ENCODE data around the gene HEPH.

DNA sequence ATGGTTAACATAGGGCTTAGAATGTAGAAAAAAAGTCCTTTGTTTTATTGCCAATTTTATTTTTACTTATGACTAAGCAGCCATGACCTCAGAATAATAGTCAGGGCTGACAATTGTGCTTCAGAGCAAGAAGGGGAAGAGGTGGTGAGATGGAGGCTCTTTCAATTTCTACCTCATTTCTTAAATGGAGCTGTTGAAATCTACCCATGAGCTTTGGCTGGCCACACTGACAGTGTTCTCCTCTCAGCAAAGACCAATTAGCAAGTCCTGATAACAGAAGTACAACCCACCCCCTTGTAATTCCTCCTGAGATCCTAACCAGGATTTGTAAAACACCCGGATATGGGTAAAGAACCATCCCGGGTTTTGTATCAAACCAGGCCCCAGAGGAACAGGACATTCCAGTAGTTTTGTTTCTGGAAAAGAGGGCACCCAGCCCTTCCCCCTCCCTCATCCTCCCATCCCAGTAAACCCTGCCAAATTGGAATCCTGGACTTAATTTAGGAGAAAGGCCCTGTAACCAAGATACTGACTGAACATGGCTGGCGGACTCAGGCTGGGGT lies at the start of gene HEPH:
- TF ChIP-seq, protein P1, sequence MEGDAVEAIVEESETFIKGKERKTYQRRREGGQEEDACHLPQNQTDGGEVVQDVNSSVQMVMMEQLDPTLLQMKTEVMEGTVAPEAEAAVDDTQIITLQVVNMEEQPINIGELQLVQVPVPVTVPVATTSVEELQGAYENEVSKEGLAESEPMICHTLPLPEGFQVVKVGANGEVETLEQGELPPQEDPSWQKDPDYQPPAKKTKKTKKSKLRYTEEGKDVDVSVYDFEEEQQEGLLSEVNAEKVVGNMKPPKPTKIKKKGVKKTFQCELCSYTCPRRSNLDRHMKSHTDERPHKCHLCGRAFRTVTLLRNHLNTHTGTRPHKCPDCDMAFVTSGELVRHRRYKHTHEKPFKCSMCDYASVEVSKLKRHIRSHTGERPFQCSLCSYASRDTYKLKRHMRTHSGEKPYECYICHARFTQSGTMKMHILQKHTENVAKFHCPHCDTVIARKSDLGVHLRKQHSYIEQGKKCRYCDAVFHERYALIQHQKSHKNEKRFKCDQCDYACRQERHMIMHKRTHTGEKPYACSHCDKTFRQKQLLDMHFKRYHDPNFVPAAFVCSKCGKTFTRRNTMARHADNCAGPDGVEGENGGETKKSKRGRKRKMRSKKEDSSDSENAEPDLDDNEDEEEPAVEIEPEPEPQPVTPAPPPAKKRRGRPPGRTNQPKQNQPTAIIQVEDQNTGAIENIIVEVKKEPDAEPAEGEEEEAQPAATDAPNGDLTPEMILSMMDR (IDR thresholded peaks at IDR 0.05; ENCODE audit: low read length): no peak
- no peak for TF ChIP-seq EZH2phosphoT487 (IDR thresholded peaks at IDR 0.05; ENCODE audit: low read length)
- no peak for TF ChIP-seq EZH2 (optimal IDR thresholded peaks at IDR 0.05; ENCODE audit: low read depth, low read length)
